ENCODE measurements around the gene ZFAND3.
"Not testable (repeated sequence)": the region's sequence is repeated elsewhere in the genome, so short reads cannot be mapped to it uniquely, and the experiment has no call there.

ZFAND3 gene

GRCh38 chr6:37871616-37872372 lies 52.3 kb downstream of the ZFAND3 start:
- DNase-seq: no peak
- TF ChIP-seq POLR2A (IDR thresholded peaks at IDR 0.05; ENCODE audit: low read length): no peak
- no peak for TF ChIP-seq GATA1 (IDR thresholded peaks at IDR 0.05; ENCODE audit: low read depth, low read length)

- no peak for DNase-seq
- TF ChIP-seq GATA1 (IDR thresholded peaks at IDR 0.05; ENCODE audit: low read depth, low read length) (no peak), POLR2A (IDR thresholded peaks at IDR 0.05; ENCODE audit: low read length) (no peak)
Observed at GRCh38 chr6:37872373-37872745, 52.8 kb downstream of the ZFAND3 start.

- no peak for TF ChIP-seq GATA1 (IDR thresholded peaks at IDR 0.05; ENCODE audit: low read depth, low read length)
- TF ChIP-seq POLR2A (IDR thresholded peaks at IDR 0.05; ENCODE audit: low read length): no peak
- no peak for DNase-seq
Observed at GRCh38 chr6:37874726-37875125, 55.2 kb downstream of the ZFAND3 start.

- no peak for TF ChIP-seq POLR2A (IDR thresholded peaks at IDR 0.05; ENCODE audit: low read length)
- no peak for TF ChIP-seq GATA1 (IDR thresholded peaks at IDR 0.05; ENCODE audit: low read depth, low read length)
- DNase-seq: no peak
Observed at GRCh38 chr6:37875561-37876309, 56.2 kb downstream of the ZFAND3 start.

- no peak for DNase-seq
Observed at GRCh38 chr6:37876843-37877242, 57.3 kb downstream of the ZFAND3 start.

GRCh38 chr6:37877373-37878149 lies 58.0 kb downstream of the ZFAND3 start:
- no peak for DNase-seq
- no peak for TF ChIP-seq POLR2A (IDR thresholded peaks at IDR 0.05; ENCODE audit: low read length)
- no peak for TF ChIP-seq GATA1 (IDR thresholded peaks at IDR 0.05; ENCODE audit: low read depth, low read length)

More at GRCh38 chr6:37876843-37877242, 57.3 kb downstream of the ZFAND3 start:
- TF ChIP-seq GATA1 (IDR thresholded peaks at IDR 0.05; ENCODE audit: low read depth, low read length) (no peak), POLR2A (IDR thresholded peaks at IDR 0.05; ENCODE audit: low read length) (no peak)

GRCh38 chr6:37878150-37878710 lies 58.7 kb downstream of the ZFAND3 start:
- no peak for DNase-seq
- TF ChIP-seq GATA1 (IDR thresholded peaks at IDR 0.05; ENCODE audit: low read depth, low read length) (no peak), POLR2A (IDR thresholded peaks at IDR 0.05; ENCODE audit: low read length) (no peak)

GRCh38 chr6:37880602-37881001 lies 61.1 kb downstream of the ZFAND3 start:
- not testable (repeated sequence) for DNase-seq

GRCh38 chr6:37882292-37882691 lies 62.8 kb downstream of the ZFAND3 start:
- TF ChIP-seq POLR2A (IDR thresholded peaks at IDR 0.05; ENCODE audit: low read length): no peak
- TF ChIP-seq GATA1 (IDR thresholded peaks at IDR 0.05; ENCODE audit: low read depth, low read length): no peak
- DNase-seq: no peak

- no peak for TF ChIP-seq GATA1 (IDR thresholded peaks at IDR 0.05; ENCODE audit: low read depth, low read length)
- no peak for TF ChIP-seq POLR2A (IDR thresholded peaks at IDR 0.05; ENCODE audit: low read length)
- no peak for DNase-seq
Observed at GRCh38 chr6:37882724-37883413, 63.3 kb downstream of the ZFAND3 start.

- DNase-seq: no peak
- TF ChIP-seq POLR2A (IDR thresholded peaks at IDR 0.05; ENCODE audit: low read length) (no peak), GATA1 (IDR thresholded peaks at IDR 0.05; ENCODE audit: low read depth, low read length) (no peak)
Observed at GRCh38 chr6:37884548-37884947, 65.0 kb downstream of the ZFAND3 start.

GRCh38 chr6:37889051-37889450 lies 69.5 kb downstream of the ZFAND3 start:
- TF ChIP-seq GATA1 (IDR thresholded peaks at IDR 0.05; ENCODE audit: low read depth, low read length) (no peak), POLR2A (IDR thresholded peaks at IDR 0.05; ENCODE audit: low read length) (no peak)
- no peak for DNase-seq

- DNase-seq: no peak
- TF ChIP-seq POLR2A (IDR thresholded peaks at IDR 0.05; ENCODE audit: low read length): no peak
- no peak for TF ChIP-seq GATA1 (IDR thresholded peaks at IDR 0.05; ENCODE audit: low read depth, low read length)
Observed at GRCh38 chr6:37889486-37889885, 70.0 kb downstream of the ZFAND3 start.

Measured in erythroblast (primary cell).